HUES64 (cell line): ENCODE results near the gene DLD.

Experiments used
- H3K27ac ChIP-seq: 2 replicates; pipeline ENCODE4 v1.7.0; 2013; ENCODE audit warnings: low read depth, low read length, inconsistent platforms
- H3K27me3 ChIP-seq: 2 replicates; pipeline ENCODE4 v1.6.1; 2013; ENCODE audit warnings: mild to moderate bottlenecking, low read length; ENCODE audit not compliant: insufficient read depth
- H3K36me3 ChIP-seq: 2 replicates; pipeline ENCODE4 v1.6.1; 2013; ENCODE audit warnings: mild to moderate bottlenecking, low read length; ENCODE audit not compliant: insufficient read depth
- H3K4me1 ChIP-seq: 2 replicates; pipeline ENCODE4 v1.6.1; 2013; ENCODE audit warnings: mild to moderate bottlenecking, low read length, moderate library complexity; ENCODE audit not compliant: insufficient read depth
- H3K4me3 ChIP-seq: 2 replicates; pipeline ENCODE4 v1.5.1; 2013; ENCODE audit warnings: mild to moderate bottlenecking, low read length, moderate library complexity
- H3K9ac ChIP-seq: 2 replicates; pipeline ENCODE4 v1.6.1; 2013; ENCODE audit warnings: mild to moderate bottlenecking, low read depth, low read length
- H3K9me3 ChIP-seq: 2 replicates; pipeline ENCODE4 v1.6.1; 2013; ENCODE audit warnings: low read depth, low read length; ENCODE audit not compliant: insufficient read depth
- WGBS: fragments of 150-250, 120-280 bp; methylation state at CpG from one replicate; pipeline ENCODE4 v1.1.7; 2013; ENCODE audit warnings: missing lambda C conversion rate; 5-methylcytosine and 5-hydroxymethylcytosine counted together

DLD gene

DNA sequence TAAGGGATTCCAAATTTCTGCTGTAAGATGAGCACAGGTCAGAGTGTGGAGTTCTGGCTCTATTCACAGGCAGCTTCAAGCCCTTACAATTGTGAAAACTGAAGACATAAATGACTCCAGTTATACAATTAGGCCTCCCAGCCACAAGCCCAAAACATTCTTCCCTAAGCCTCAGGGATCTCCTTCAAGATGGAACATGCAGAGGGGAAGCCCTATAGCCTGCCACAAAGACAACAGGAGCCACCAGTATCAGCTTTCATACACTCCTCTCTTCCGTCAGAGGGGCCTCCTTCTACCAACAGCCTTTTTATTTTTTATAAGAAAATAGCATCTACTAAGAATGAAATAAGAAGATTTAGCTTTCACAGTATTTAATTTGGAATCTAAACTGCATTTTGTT is 46.5 kb downstream of the DLD start:
- H3K9me3 ChIP-seq, result no peaks in the 10 kb centered on the region
- H3K27ac ChIP-seq, result no peak overlapping the region
- no peak overlapping the region for H3K4me3 ChIP-seq
- peaks cover 66% of the 10 kb centered on the region for H3K36me3 ChIP-seq
- peaks cover 55% of the 10 kb centered on the region for H3K4me1 ChIP-seq
- H3K9ac ChIP-seq, result no peak overlapping the region
- no peaks in the 10 kb centered on the region for H3K27me3 ChIP-seq
- no CpG with 5 or more reads among the region's 1 CpG for WGBS

DNA sequence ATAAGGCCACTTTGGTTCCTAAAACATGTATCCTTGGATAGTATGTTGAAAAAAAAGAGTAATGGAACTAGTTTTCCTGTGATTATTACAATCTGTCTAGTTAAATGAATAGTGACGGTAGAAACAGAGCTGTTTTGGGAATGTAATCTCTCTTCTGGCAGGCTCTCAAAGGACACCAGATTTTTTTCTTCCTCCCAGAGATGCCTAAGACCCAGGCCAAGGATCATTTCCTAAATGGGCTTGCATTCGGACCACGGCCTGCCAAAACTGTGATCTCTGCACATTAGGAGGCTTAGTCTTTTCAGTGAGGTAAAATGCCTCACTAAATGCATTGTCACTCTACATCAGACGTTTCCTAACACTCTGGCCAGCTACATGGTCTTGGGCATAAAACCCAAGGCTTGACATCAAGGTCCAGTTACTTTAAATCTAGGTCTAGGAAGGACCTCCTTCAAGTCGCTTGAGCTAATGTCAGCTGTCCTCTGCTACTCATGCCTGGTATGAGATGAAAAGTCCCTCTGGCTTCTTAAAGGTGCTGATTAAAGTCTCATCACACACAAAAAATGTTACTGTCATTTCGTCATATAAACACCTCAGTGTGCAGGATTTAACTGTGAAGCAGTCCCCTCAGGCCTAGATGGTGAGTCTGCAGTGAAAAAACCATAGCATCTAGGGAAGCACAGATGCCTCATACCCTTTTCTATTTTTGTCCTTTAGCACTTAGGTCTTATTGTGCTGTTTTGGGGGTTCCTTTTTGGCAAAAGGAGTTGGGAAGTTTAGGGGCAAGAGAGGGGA is 47.7 kb downstream of the DLD start:
- no peaks in the 10 kb centered on the region for H3K27me3 ChIP-seq
- H3K4me3 ChIP-seq, result no peak overlapping the region
- H3K4me1 ChIP-seq, result peaks cover 44% of the 10 kb centered on the region
- 92% methylated on average over 6 of the region's 6 CpGs for WGBS
- H3K9ac ChIP-seq, result no peak overlapping the region
- H3K36me3 ChIP-seq, result peaks cover 77% of the 10 kb centered on the region
- H3K27ac ChIP-seq, result no peak overlapping the region
- H3K9me3 ChIP-seq, result no peaks in the 10 kb centered on the region

DNA sequence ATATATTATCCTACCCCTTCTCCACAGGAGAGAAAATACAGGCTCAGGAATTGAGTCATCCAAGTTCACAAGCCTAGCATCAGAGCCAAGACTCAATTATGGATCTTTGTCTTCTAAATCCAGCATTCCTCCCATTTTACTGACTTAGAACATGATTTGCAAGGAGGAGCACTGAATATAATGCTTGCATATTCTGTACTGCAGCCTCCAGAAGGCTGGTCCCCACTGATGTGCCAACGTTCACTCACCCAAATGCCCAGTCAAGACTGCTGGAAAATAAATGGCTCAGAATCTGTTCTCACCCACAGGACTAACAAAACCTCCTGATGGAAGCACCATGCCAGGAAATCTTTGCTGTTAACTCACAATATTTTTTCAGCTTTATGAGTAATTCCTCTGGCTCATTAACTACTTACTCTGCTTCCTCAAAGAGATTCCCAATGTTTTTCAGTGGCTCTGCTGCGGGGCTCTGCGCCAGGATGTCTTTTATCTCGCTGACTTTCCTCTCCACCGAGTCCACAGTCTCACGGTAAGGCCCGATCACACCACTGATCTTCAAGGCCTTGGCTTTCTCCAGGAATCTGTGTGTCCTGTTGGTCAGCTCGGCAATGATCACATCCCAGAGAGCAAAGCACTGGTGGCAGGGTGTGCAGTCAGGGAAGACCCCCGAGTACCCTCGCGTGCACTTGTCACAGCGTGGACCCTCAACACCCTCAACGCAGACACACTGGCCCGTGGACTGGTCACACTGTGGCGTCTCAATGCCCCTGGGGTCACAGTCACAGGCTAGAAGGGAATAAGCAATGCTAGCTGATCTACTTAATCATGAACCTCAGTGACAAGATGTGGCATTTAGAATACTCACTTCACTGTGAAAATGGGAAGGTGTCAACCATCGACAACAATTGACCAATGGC is 48.8 kb downstream of the DLD start:
- H3K9ac ChIP-seq, result no peak overlapping the region
- WGBS, result 95% methylated on average over 16 of the region's 16 CpGs
- no peak overlapping the region for H3K27ac ChIP-seq
- H3K4me1 ChIP-seq, result peaks cover 33% of the 10 kb centered on the region
- no peaks in the 10 kb centered on the region for H3K27me3 ChIP-seq
- H3K9me3 ChIP-seq, result no peaks in the 10 kb centered on the region
- H3K36me3 ChIP-seq, result peaks cover 83% of the 10 kb centered on the region
- no peak overlapping the region for H3K4me3 ChIP-seq

DNA sequence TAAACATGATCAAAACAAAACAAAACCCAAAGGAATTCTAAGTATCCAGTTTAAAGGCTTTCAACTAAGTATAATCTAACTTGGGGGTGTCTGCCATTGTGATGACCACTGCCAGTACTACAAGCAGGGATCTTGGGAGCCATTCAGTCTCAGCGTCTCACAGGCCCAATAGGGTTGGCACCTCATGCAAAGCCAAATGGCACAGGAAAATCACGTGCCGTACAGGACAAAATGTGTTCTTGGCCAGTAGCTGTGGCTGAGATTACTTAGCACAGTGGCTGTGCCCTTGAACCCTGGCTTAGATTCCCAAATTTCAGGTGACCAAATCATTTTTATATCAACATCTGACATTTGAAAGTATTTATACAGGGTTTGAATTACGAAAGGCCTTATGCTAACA is 50.0 kb downstream of the DLD start:
- H3K9me3 ChIP-seq, result no peaks in the 10 kb centered on the region
- H3K36me3 ChIP-seq, result peaks cover 86% of the 10 kb centered on the region
- no peaks in the 10 kb centered on the region for H3K27me3 ChIP-seq
- H3K4me3 ChIP-seq, result no peak overlapping the region
- 97% methylated on average over 3 of the region's 4 CpGs for WGBS
- H3K9ac ChIP-seq, result no peak overlapping the region
- H3K27ac ChIP-seq, result no peak overlapping the region
- peaks cover 22% of the 10 kb centered on the region for H3K4me1 ChIP-seq

DNA sequence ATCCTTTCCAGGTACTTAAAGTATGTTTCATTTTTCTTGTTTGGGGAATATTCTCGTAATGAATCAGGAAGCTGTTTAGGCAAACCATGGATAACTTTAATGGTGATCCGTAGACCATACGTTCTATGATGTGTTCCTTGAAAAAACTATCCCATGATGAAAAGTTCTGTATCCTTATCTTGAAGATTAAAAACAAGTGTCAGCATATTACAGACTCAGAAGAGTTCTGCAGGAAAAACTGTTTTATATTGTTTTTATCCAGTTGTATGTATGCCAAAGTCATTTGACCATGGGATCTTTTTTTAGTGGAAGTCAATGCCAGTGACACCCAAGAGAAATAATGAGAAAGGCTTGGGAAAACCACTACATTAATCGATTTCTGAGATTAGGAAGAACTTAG is 52.0 kb downstream of the DLD start:
- Histone ChIP-seq H3K4me1 (peaks cover 1% of the 10 kb centered on the region; the same call in 1 of the 2 replicates), H3K9ac (no peak overlapping the region), H3K27me3 (no peaks in the 10 kb centered on the region), H3K4me3 (no peak overlapping the region), H3K27ac (no peak overlapping the region), H3K9me3 (no peaks in the 10 kb centered on the region), H3K36me3 (peaks cover 87% of the 10 kb centered on the region)
- WGBS, result 94% methylated on average over 3 of the region's 4 CpGs

DNA sequence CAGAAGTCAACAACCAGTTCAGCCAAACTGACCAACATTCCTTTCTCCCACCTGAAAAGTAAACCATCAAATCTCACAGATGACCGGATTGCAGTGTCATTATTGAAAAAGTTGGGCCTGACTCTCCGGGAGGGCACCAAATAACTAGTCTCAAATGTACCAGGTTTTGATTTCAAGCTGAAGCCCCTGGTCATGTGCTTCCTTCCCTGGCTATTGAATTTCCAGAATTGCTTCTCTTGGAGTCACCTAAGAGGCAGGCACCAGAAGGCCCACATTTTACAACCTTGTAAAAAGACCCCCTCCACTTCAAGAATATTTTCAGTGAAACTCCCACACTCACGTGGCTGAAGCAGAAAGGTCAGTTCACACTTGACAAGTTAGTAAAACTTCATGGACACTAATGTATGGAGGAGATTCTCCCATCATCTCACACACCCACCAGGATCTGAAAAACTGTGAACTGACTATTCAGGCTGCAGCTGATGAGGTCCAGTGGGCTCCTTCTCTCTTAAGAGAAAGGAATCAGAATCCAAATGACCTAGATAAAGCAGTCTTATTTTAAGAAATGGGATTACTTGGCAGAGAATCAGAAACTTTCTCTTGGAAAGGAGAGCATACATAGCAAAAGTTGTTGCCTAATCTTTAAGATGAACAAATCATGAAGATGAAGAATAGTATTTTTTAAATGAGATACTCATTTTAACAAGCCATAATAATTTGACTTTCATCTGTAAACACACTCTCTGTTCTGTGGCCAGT is 53.6 kb downstream of the DLD start:
- WGBS, result 93% methylated on average over 3 of the region's 3 CpGs
- no peaks in the 10 kb centered on the region for H3K27me3 ChIP-seq
- H3K4me1 ChIP-seq, result no peaks in the 10 kb centered on the region
- H3K9ac ChIP-seq, result no peak overlapping the region
- H3K27ac ChIP-seq, result no peak overlapping the region
- peaks cover 90% of the 10 kb centered on the region for H3K36me3 ChIP-seq
- H3K9me3 ChIP-seq, result no peaks in the 10 kb centered on the region
- H3K4me3 ChIP-seq, result no peak overlapping the region

DNA sequence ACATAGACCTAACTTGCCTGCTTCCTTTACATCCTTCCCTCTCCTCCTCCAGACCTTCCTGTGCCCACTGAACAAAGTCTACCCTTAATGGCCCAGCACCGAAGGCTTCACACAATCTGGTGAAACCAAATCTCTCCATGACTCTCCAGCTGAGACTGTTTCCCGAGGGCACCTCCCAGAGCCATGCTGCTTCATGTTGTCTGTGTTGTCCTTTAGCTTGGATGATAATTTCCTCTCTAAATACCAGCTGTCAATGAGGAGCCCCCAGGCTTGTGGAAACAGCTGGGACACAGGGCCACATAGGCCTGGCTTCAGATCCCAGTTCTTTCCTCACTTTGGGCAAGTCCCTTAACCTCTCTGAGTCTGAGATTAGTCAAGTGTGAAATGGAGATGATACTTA is 54.3 kb downstream of the DLD start:
- Histone ChIP-seq H3K27me3 (no peaks in the 10 kb centered on the region), H3K27ac (no peak overlapping the region), H3K4me3 (no peak overlapping the region), H3K4me1 (no peaks in the 10 kb centered on the region), H3K9ac (no peak overlapping the region), H3K36me3 (peaks cover 90% of the 10 kb centered on the region), H3K9me3 (no peaks in the 10 kb centered on the region)
- 85% methylated on average over 2 of the region's 2 CpGs for WGBS

DNA sequence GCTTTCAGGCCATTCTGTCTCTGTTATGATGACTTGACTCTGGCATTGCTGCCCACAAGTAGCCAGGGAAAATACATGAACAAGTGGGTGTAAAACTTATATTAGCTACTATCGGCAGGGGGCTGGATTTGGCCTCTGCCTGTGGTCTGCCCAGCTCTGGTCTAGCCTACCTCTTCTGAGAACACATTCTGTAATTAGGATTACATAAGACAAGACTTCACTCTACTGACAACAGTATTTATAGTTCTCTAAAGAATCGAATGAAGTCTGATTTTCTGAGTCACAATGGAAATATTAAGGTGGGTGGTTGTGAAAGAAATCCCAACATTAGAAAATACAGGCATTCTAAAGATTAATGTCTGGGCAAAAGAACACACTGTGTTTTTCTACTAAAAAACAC is 55.5 kb downstream of the DLD start:
- WGBS, result 95% methylated on average over 1 of the region's 2 CpGs
- H3K4me1 ChIP-seq, result peaks cover under 1% of the 10 kb centered on the region; the same call in 1 of the 2 replicates
- no peaks in the 10 kb centered on the region for H3K27me3 ChIP-seq
- no peak overlapping the region for H3K27ac ChIP-seq
- H3K36me3 ChIP-seq, result peaks cover 91% of the 10 kb centered on the region
- H3K4me3 ChIP-seq, result no peak overlapping the region
- H3K9ac ChIP-seq, result no peak overlapping the region
- no peaks in the 10 kb centered on the region for H3K9me3 ChIP-seq

DNA sequence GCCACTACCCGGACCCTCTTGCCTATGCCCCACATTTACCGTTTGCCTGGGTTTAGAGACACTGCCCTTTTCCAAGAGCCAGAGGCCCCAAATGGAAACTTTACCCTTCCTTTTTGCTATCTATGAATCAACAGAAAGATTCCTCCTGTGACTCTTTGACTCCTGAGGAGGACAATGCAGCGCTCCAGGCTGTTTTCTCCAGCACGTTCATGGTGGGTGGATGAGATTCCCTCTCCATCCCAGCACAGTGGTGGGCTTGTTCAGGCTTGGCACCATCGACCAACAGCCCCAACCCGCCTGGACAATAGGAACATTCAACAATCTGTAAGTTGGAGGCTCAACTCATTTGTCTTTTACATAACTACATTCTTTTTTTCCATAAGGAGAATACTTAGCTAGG is 55.9 kb downstream of the DLD start:
- H3K9me3 ChIP-seq, result no peaks in the 10 kb centered on the region

DNA sequence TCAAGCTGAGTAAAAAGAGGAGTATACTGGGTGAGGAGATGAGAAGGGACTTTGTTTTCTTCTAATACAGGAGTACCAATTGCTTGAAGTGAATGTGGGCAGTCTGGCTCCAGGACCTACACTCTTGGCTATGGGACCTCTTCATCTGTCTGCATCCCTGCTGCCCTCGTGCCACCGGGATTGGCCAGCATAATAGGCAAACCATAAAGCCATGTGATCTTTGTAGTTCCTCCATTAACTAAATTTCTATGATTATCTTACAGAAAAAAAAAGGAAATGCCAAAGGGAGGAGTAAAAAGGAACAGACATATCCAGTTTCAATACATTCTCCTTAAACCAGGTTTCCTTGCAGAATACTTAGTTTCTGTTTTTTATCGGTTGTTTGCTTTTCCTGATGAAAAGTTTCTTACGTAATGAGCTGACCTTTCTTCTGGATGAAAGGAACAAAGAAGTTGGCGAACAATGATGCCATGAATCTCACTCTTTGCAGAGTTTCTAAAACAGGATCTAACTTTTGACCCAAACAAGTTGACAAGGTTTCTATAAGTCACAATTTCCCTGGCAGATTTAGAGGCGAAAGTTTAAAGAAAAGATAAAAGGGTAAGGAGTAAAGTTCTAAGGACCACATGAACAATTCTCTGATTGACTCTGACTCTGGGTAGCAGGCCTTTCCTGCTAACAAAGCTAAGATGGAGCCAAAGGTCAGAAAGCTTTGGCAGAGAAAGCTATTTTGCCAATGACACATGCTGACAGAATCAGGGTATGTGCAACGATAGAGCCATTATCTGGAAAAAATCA is 57.9 kb downstream of the DLD start:
- Histone ChIP-seq H3K4me3 (no peak overlapping the region), H3K27ac (no peak overlapping the region), H3K9me3 (no peaks in the 10 kb centered on the region), H3K4me1 (peaks cover 21% of the 10 kb centered on the region), H3K27me3 (no peaks in the 10 kb centered on the region), H3K9ac (no peak overlapping the region), H3K36me3 (peaks cover 97% of the 10 kb centered on the region)
- WGBS, result 96% methylated on average over 7 of the region's 7 CpGs

More for the DNA sequence above, 55.9 kb downstream of the DLD start:
- 94% methylated on average over 6 of the region's 6 CpGs for WGBS
- peaks cover 95% of the 10 kb centered on the region for H3K36me3 ChIP-seq
- no peak overlapping the region for H3K27ac ChIP-seq
- no peak overlapping the region for H3K4me3 ChIP-seq
- no peak overlapping the region for H3K9ac ChIP-seq
- peaks cover 5% of the 10 kb centered on the region for H3K4me1 ChIP-seq
- no peaks in the 10 kb centered on the region for H3K27me3 ChIP-seq
